IMR-90 (cell line): ENCODE measurements around the gene CENPP. TPM values are rescaled to one million over a fixed set of nuclear protein-coding genes. Genes with fewer than 3 reads are reported as not detected.

Experiments
- ATAC-seq: fragments of 200-7000 bp; cut with Tn5 transposase; 2 replicates; pipeline ENCODE4 v1.9.1; 2020; ENCODE audit warnings: low read depth, mild to moderate bottlenecking, moderate library complexity
- BruUV-seq: library from RNA; stranded (reverse); fragments of 400-500 nt; replicated peaks from 2 replicates; lab custom pipeline; 2021; lab: Mats Ljungman, UMichigan
- CTCF ChIA-PET: fragments of 300-600 bp; formaldehyde crosslinking; extraction: SDS; loops from one replicate; lab custom pipeline; 2021; ENCODE audit warnings: antibody characterized with exemption; lab: Yijun Ruan, JAX
- POLR2A ChIA-PET: fragments of 300-600 bp; sonication (Branson Sonifier 250); formaldehyde crosslinking; loops from one replicate; lab custom pipeline; 2022; ENCODE audit warnings: antibody characterized with exemption; ENCODE audit not compliant: unreplicated experiment; lab: Charles Lee
- DNase-seq: peaks from one replicate; pipeline ENCODE4 v3.0.0; 2013
- H2AFZ ChIP-seq: replicated peaks from 2 replicates; pipeline ENCODE3; 2013; ENCODE audit warnings: low read length, mild to moderate bottlenecking; ENCODE audit not compliant: poor library complexity
- H2AK5ac ChIP-seq: 2 replicates; pipeline ENCODE4 v1.6.1; 2013; ENCODE audit warnings: low read depth, low read length, inconsistent platforms
- H2AK9ac ChIP-seq: replicated peaks from 2 replicates; pipeline ENCODE3; 2013; ENCODE audit warnings: mild to moderate bottlenecking, low read depth, low read length, moderate library complexity; ENCODE audit not compliant: poor library complexity
- H2BK120ac ChIP-seq: 2 replicates; pipeline ENCODE4 v1.6.1; 2013; ENCODE audit warnings: low read depth, low read length, inconsistent platforms
- H2BK15ac ChIP-seq: 3 replicates; pipeline ENCODE4 v1.6.1; 2013; ENCODE audit warnings: low read depth, low read length, inconsistent platforms
- H2BK20ac ChIP-seq: 2 replicates; pipeline ENCODE4 v1.6.1; 2013; ENCODE audit warnings: low read depth, mild to moderate bottlenecking, inconsistent platforms, low read length, moderate library complexity
- H2BK5ac ChIP-seq: 2 replicates; pipeline ENCODE4 v1.6.1; 2013; ENCODE audit warnings: mild to moderate bottlenecking, low read depth, low read length, inconsistent platforms; ENCODE audit not compliant: poor library complexity, severe bottlenecking
- H3K14ac ChIP-seq: replicated peaks from 2 replicates; pipeline ENCODE4 v1.6.1; 2013; ENCODE audit warnings: low read depth, low read length, inconsistent platforms
- H3K18ac ChIP-seq: 2 replicates; pipeline ENCODE4 v1.6.1; 2013; ENCODE audit warnings: low read depth, low read length, control low read depth
- H3K23ac ChIP-seq: 2 replicates; pipeline ENCODE4 v1.6.1; 2013; ENCODE audit warnings: low read depth, low read length, inconsistent platforms
- H3K27ac ChIP-seq: 2 replicates; pipeline ENCODE4 v1.5.1; 2013; ENCODE audit warnings: mild to moderate bottlenecking, control low read depth, low read length; ENCODE audit not compliant: insufficient read depth
- H3K27me3 ChIP-seq: 2 replicates; pipeline ENCODE4 v1.6.1; 2013; ENCODE audit warnings: low read length; ENCODE audit not compliant: control insufficient read depth, insufficient read depth
- H3K36me3 ChIP-seq: 2 replicates; pipeline ENCODE4 v1.6.1; 2013; ENCODE audit warnings: low read length, mixed read lengths; ENCODE audit not compliant: control insufficient read depth, insufficient read depth
- H3K4ac ChIP-seq: 2 replicates; pipeline ENCODE4 v1.6.1; 2013; ENCODE audit warnings: low read depth, low read length, inconsistent platforms
- H3K4me1 ChIP-seq: 2 replicates; pipeline ENCODE4 v1.6.1; 2013; ENCODE audit warnings: low read length, mixed read lengths; ENCODE audit not compliant: control insufficient read depth, insufficient read depth
- H3K4me2 ChIP-seq: 2 replicates; pipeline ENCODE4 v1.6.1; 2013; ENCODE audit warnings: low read depth, mild to moderate bottlenecking, control low read depth, low read length, moderate library complexity
- H3K4me3 ChIP-seq: 2 replicates; pipeline ENCODE4 v1.5.1; 2013; ENCODE audit warnings: low read depth, mild to moderate bottlenecking, control low read depth, low read length, moderate library complexity; ENCODE audit not compliant: insufficient read depth
- H3K56ac ChIP-seq: 2 replicates; pipeline ENCODE4 v1.6.1; 2013; ENCODE audit warnings: low read length, inconsistent platforms; ENCODE audit not compliant: insufficient read depth; ENCODE audit errors: extremely low read depth
- H3K79me1 ChIP-seq, 2 experiments: 2 replicates each; pipeline ENCODE4 v1.6.1; 2013; ENCODE audit warnings: low read length in 2 of 2, inconsistent platforms in 1 of 2, low read depth in 1 of 2
- H3K9ac ChIP-seq: 2 replicates; pipeline ENCODE4 v1.6.1; 2013; ENCODE audit warnings: low read depth, low read length, control low read depth
- H3K9me1 ChIP-seq: 2 replicates; pipeline ENCODE4 v1.6.1; 2013; ENCODE audit warnings: low read length, inconsistent platforms; ENCODE audit not compliant: insufficient read depth
- H3K9me3 ChIP-seq: 2 replicates; pipeline ENCODE4 v1.6.1; 2013; ENCODE audit warnings: low read length; ENCODE audit not compliant: control insufficient read depth, insufficient read depth
- H4K20me1 ChIP-seq: 2 replicates; pipeline ENCODE4 v1.6.1; 2013; ENCODE audit warnings: low read length, inconsistent platforms; ENCODE audit not compliant: insufficient read depth
- H4K5ac ChIP-seq: 2 replicates; pipeline ENCODE4 v1.6.1; 2013; ENCODE audit warnings: mild to moderate bottlenecking, low read depth, low read length, control low read depth
- H4K8ac ChIP-seq, 2 experiments: 2 replicates each; pipeline ENCODE4 v1.6.1; 2013; ENCODE audit warnings: low read depth in 2 of 2, low read length in 2 of 2, control low read depth in 1 of 2, inconsistent platforms in 1 of 2
- H4K91ac ChIP-seq: 2 replicates; pipeline ENCODE4 v1.6.1; 2013; ENCODE audit warnings: low read depth, low read length, inconsistent platforms; ENCODE audit not compliant: insufficient read depth
- BHLHE40 ChIP-seq: fragments of 150-350 bp; IDR thresholded peaks from 2 replicates; pipeline ENCODE4 v1.6.1; 2016; ENCODE audit warnings: mild to moderate bottlenecking, low read depth, low read length
- CHD1 ChIP-seq: IDR thresholded peaks from 2 replicates; pipeline ENCODE4 v1.6.1; 2012; ENCODE audit warnings: low read depth, low read length, improper control_type of control experiment
- FOS ChIP-seq: fragments of 150-350 bp; IDR thresholded peaks from 2 replicates; pipeline ENCODE4 v1.6.1; 2016; ENCODE audit warnings: low read depth, low read length
- MAFK ChIP-seq: IDR thresholded peaks from 2 replicates; pipeline ENCODE4 v1.6.1; 2012; ENCODE audit warnings: low read depth, low read length, improper control_type of control experiment
- MAZ ChIP-seq: IDR thresholded peaks from 2 replicates; pipeline ENCODE4 v1.6.1; 2012; ENCODE audit warnings: low read depth, mild to moderate bottlenecking, low read length, improper control_type of control experiment, moderate library complexity, borderline replicate concordance
- MXI1 ChIP-seq: IDR thresholded peaks from 2 replicates; pipeline ENCODE4 v1.6.1; 2012; ENCODE audit warnings: low read depth, mild to moderate bottlenecking, low read length, moderate library complexity, borderline replicate concordance
- NFE2L2 ChIP-seq: fragments of 150-350 bp; IDR thresholded peaks from 2 replicates; pipeline ENCODE4 v1.6.1; 2016; ENCODE audit warnings: low read depth, mild to moderate bottlenecking, low read length
- POLR2A ChIP-seq: IDR thresholded peaks from 2 replicates; pipeline ENCODE4 v1.6.1; 2012; ENCODE audit warnings: mild to moderate bottlenecking, low read depth, low read length
- RAD21 ChIP-seq: IDR thresholded peaks from 2 replicates; pipeline ENCODE4 v1.6.1; 2012; ENCODE audit warnings: low read length, improper control_type of control experiment
- RFX5 ChIP-seq: IDR thresholded peaks from 2 replicates; pipeline ENCODE4 v1.8.0; 2012; ENCODE audit warnings: low read depth, mild to moderate bottlenecking, low read length, moderate library complexity
- SMC3 ChIP-seq: fragments of 150-350 bp; IDR thresholded peaks from 2 replicates; pipeline ENCODE4 v1.6.1; 2016; ENCODE audit warnings: low read depth, mild to moderate bottlenecking, antibody characterized with exemption, low read length, moderate library complexity
- WGBS, 2 experiments: methylation state at CpG; one replicate each; pipeline versions ENCODE4 v1.1.5 to v1.1.7; 2013; ENCODE audit warnings: missing lambda C conversion rate in 2 of 2; ENCODE audit not compliant: insufficient read length in 1 of 2; ENCODE audit errors: extremely low coverage in 2 of 2; 5-methylcytosine and 5-hydroxymethylcytosine counted together
- dilution Hi-C: fragments of 300-500 bp; cut with HindIII; formaldehyde crosslinking; loops from one replicate; pipeline ENCODE4 v1.14.3; 2018; ENCODE audit warnings: low sequenced_read_pairs; ENCODE audit not compliant: unreplicated experiment
- in situ Hi-C: fragments of 300-500 bp; cut with MboI; formaldehyde crosslinking; loops from 3 replicates; pipeline ENCODE4 v1.14.3; 2019; ENCODE audit warnings: low sequenced_read_pairs, inconsistent platforms, mixed read lengths
- intact Hi-C: fragments of 100-400 bp; cut with micrococcal nuclease; formaldehyde crosslinking; loops from 2 replicates; pipeline ENCODE4 v1.10.0; 2022
- polyA plus RNA-seq, 3 experiments: library from polyadenylated mRNA; depleted of rRNA; stranded (reverse); fragments of >200 nt; gene quantifications; 2 replicates each; pipeline ENCODE4 v1.2.3, GENCODE V29; 2012; ENCODE audit warnings: low replicate concordance in 1 of 3
- total RNA-seq: library from RNA; depleted of rRNA; stranded (reverse); fragments of >200 nt; gene quantifications from 2 replicates; pipeline ENCODE4 v1.2.3, GENCODE V29; 2012
- TF ChIP-seq, protein P1 (sequence below): fragments of 150-350 bp; IDR thresholded peaks from 2 replicates; pipeline ENCODE4 v1.6.1; 2016; ENCODE audit warnings: low read depth, mild to moderate bottlenecking, low read length, moderate library complexity, borderline replicate concordance
- TF ChIP-seq, protein P2 (sequence below): conservative IDR thresholded peaks from 2 replicates; pipeline ENCODE4 v1.5.1; 2012; ENCODE audit warnings: mild to moderate bottlenecking, low read depth, low read length, improper control_type of control experiment
- TF ChIP-seq, protein P3 (sequence below): fragments of 150-350 bp; IDR thresholded peaks from 2 replicates; pipeline ENCODE4 v1.6.1; 2017; ENCODE audit warnings: mild to moderate bottlenecking, antibody characterized with exemption, low read length, low read depth

Gene CENPP
- total and polyA plus RNA-seq, 2 of the 4 experiments (the other 2 are of a cell fraction): 1.4 to 2.0 TPM

DNA sequence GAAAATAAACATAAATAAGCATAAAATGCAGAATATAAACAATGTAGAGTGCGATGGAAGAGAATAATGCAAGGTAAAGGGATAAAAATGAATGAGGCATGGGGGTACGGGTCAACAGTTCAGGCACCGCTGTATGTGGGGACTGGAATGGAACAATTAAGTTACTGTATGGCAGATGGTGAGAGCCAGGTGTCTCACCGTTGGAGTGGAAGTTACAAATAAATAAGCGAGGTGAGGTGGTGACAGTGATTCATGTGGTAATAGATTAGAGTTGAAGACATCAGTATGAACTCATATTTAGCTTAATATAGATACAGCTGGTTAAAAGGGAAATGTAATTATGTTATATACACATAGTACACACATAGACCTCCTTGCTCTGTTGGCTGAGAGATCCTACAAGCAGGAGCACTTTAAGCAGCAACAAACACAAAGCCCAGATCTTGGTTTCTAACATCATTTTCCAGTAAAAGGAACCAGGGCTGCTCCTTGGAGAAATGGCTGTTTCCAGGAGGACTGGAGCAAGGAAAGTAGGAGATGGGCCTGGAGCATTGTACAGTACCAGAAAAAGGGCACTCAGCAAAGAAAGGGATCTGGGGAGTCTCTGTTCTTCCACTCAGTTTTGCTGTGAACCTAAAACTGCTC lies 100.9 kb downstream of the CENPP start (continued):
- TF ChIP-seq MAFK: no peak

DNA sequence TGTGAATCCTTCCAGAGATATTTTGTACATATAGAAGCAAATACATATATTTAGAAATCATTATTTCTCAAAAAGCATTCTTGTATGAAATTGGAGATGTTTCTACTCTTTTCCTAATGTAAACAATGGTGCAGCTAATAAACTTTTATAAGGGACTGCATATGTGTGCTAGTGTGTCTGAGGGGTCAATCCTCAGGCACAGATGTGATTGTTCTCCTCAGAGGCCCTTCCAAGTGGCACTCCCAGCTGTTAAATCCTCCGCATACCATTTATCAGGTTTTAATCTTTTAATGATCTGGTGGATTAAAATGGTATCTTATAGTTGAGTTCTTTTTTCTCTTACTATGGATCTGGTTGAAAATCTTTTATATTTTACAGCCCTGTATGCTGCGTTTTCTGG lies 104.1 kb downstream of the CENPP start:
- H3K9me1 ChIP-seq: peaks cover 2% of the 10 kb centered on the region; the same call in 1 of the 2 replicates
- CTCF ChIA-PET: no interaction called here
- in situ Hi-C loops: loop anchor here (10.0 kb wide), 2 partner anchors 205 to 295 kb away; no protein-coding TSS in a partner anchor
- TF ChIP-seq, protein P1, sequence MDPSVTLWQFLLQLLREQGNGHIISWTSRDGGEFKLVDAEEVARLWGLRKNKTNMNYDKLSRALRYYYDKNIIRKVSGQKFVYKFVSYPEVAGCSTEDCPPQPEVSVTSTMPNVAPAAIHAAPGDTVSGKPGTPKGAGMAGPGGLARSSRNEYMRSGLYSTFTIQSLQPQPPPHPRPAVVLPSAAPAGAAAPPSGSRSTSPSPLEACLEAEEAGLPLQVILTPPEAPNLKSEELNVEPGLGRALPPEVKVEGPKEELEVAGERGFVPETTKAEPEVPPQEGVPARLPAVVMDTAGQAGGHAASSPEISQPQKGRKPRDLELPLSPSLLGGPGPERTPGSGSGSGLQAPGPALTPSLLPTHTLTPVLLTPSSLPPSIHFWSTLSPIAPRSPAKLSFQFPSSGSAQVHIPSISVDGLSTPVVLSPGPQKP: no peak
- TF ChIP-seq MAFK (no peak), RAD21 (no peak), CHD1 (no peak), FOS (no peak), SMC3 (no peak), MXI1 (no peak), MAZ (no peak), POLR2A (no peak), NFE2L2 (no peak), BHLHE40 (no peak), RFX5 (no peak)
- TF ChIP-seq, protein P2, sequence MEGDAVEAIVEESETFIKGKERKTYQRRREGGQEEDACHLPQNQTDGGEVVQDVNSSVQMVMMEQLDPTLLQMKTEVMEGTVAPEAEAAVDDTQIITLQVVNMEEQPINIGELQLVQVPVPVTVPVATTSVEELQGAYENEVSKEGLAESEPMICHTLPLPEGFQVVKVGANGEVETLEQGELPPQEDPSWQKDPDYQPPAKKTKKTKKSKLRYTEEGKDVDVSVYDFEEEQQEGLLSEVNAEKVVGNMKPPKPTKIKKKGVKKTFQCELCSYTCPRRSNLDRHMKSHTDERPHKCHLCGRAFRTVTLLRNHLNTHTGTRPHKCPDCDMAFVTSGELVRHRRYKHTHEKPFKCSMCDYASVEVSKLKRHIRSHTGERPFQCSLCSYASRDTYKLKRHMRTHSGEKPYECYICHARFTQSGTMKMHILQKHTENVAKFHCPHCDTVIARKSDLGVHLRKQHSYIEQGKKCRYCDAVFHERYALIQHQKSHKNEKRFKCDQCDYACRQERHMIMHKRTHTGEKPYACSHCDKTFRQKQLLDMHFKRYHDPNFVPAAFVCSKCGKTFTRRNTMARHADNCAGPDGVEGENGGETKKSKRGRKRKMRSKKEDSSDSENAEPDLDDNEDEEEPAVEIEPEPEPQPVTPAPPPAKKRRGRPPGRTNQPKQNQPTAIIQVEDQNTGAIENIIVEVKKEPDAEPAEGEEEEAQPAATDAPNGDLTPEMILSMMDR: no peak
- TF ChIP-seq, protein P3, sequence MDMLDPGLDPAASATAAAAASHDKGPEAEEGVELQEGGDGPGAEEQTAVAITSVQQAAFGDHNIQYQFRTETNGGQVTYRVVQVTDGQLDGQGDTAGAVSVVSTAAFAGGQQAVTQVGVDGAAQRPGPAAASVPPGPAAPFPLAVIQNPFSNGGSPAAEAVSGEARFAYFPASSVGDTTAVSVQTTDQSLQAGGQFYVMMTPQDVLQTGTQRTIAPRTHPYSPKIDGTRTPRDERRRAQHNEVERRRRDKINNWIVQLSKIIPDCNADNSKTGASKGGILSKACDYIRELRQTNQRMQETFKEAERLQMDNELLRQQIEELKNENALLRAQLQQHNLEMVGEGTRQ: no peak

More for the DNA sequence above, 104.1 kb downstream of the CENPP start:
- intact Hi-C loops: no loop called here
- H3K9ac ChIP-seq: no peak overlapping the region
- no peak overlapping the region for H3K14ac ChIP-seq
- no peak overlapping the region for H3K4me2 ChIP-seq
- H4K91ac ChIP-seq: no peak overlapping the region
- no peak overlapping the region for H3K18ac ChIP-seq
- H3K4me1 ChIP-seq: peaks cover 6% of the 10 kb centered on the region
- BruUV-seq: no TSS peak
- no peak overlapping the region for H4K5ac ChIP-seq
- H3K36me3 ChIP-seq: no peaks in the 10 kb centered on the region
- dilution Hi-C loops: no loop called here
- H3K27me3 ChIP-seq: no peaks in the 10 kb centered on the region
- no peak overlapping the region for H3K4ac ChIP-seq
- H3K23ac ChIP-seq: no peak overlapping the region
- DNase-seq: no peak
- no peaks in the 10 kb centered on the region for H3K9me3 ChIP-seq
- no peak overlapping the region for H3K4me3 ChIP-seq
- H4K20me1 ChIP-seq: no peaks in the 10 kb centered on the region
- no peak overlapping the region for H4K8ac ChIP-seq
- no peak overlapping the region for H2AK5ac ChIP-seq
- H2AFZ ChIP-seq: no peak overlapping the region
- H2BK5ac ChIP-seq: no peak overlapping the region
- no peak overlapping the region for H2AK9ac ChIP-seq
- no peak overlapping the region for H2BK15ac ChIP-seq
- no peak overlapping the region for H3K56ac ChIP-seq
- no peak overlapping the region for H2BK120ac ChIP-seq
- no peak overlapping the region for H2BK20ac ChIP-seq
- no peaks in the 10 kb centered on the region for H3K79me1 ChIP-seq
- no CpG with 5 or more reads among the region's 2 CpGs for WGBS, 2 experiments
- POLR2A ChIA-PET: no interaction called here
- no peak for ATAC-seq
- no peak overlapping the region for H3K27ac ChIP-seq
